ENCODE data around the gene STARD4.

Gene STARD4

DNA sequence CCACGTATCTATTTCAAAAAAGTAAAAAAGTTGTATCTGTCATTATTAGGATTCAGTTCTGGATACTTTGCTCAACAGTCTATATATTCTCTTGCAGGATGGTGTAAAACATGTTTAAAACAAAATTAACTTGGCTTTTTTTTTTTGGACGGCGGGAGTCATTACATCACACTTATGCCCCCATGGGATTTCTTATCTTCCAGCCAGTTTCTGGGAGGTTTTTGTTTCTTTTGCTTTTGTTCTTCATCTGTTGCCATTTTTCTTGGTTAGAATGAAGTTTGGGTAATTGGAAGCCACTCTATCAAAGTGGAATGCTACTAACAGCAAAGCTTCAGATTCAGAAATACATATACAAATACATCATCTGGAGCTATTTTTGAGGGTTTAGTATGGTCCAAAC lies 1.8 kb upstream of the STARD4 start:
- H3K4me3 ChIP-seq (ENCODE audit: low read length): no peak overlapping the region
- no peaks in the 10 kb centered on the region for H3K27me3 ChIP-seq (ENCODE audit: control insufficient read depth, insufficient read depth, low read length)
- no peaks in the 10 kb centered on the region for H3K36me3 ChIP-seq (ENCODE audit: control insufficient read depth, insufficient read depth, low read length)
- H3K9ac ChIP-seq (ENCODE audit: low read length): no peak overlapping the region
- H3K4me1 ChIP-seq (ENCODE audit: control insufficient read depth, insufficient read depth, low read length): peaks cover 13% of the 10 kb centered on the region
- H3K9me3 ChIP-seq (ENCODE audit: control insufficient read depth, low read length): no peaks in the 10 kb centered on the region

DNA sequence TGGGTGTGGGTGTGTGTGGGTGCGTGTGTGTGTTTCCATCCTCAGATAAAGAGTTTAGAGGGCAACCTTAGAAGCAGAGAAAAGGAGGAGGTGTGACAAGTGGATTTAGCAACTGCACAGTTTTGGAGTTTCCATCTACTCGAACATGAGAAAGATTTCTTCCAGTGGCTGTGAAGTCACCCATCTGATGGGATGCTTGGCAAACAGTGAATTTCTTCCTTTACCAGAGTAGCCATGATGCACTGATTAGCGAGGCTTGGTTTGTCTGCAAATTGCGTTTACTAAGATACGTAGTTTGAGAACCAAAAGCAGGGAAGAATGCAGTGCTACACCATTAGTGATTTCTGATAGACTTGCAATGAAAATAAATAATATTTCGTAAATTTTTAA lies 791 bp upstream of the STARD4 start:
- Histone ChIP-seq H3K9me3 (ENCODE audit: control insufficient read depth, low read length) (no peaks in the 10 kb centered on the region), H3K4me3 (ENCODE audit: low read length) (peak overlapping the region; percentile 26), H3K36me3 (ENCODE audit: control insufficient read depth, insufficient read depth, low read length) (no peaks in the 10 kb centered on the region), H3K9ac (ENCODE audit: low read length) (peak overlapping the region; percentile 93), H3K4me1 (ENCODE audit: control insufficient read depth, insufficient read depth, low read length) (peaks cover 13% of the 10 kb centered on the region), H3K27me3 (ENCODE audit: control insufficient read depth, insufficient read depth, low read length) (no peaks in the 10 kb centered on the region)

DNA sequence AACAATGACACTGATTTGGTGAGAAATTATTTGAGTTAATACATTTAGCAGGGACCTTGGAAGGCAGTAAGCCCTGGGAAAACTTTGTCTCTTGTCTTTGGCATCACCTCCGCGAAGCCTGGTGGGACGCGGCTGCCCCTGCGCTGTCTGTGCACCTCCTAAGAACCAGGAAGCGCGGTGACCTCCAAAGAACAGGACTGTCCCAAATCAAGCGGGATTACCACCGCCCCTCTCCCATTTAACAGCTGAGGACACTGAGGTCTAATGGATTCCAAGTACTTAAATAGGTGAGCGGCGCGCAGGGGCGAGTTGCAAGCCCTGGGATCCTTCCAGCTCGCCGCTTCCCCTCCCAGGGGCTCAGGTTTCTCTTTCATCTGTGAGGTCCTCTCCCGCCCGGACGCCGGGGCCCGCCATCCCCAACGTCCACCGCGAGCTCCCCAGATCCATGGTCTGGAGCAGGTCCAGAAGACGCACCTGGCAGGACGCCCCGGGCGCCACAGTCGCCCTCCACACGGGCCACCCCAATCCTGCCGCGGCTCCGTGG lies 432 bp downstream of the STARD4 start:
- peak overlapping the region; percentile 93 for H3K9ac ChIP-seq (ENCODE audit: low read length)
- no peaks in the 10 kb centered on the region for H3K27me3 ChIP-seq (ENCODE audit: control insufficient read depth, insufficient read depth, low read length)
- H3K4me3 ChIP-seq (ENCODE audit: low read length): peak overlapping the region; percentile 70
- H3K36me3 ChIP-seq (ENCODE audit: control insufficient read depth, insufficient read depth, low read length): no peaks in the 10 kb centered on the region
- H3K4me1 ChIP-seq (ENCODE audit: control insufficient read depth, insufficient read depth, low read length): peaks cover 13% of the 10 kb centered on the region
- H3K9me3 ChIP-seq (ENCODE audit: control insufficient read depth, low read length): no peaks in the 10 kb centered on the region

DNA sequence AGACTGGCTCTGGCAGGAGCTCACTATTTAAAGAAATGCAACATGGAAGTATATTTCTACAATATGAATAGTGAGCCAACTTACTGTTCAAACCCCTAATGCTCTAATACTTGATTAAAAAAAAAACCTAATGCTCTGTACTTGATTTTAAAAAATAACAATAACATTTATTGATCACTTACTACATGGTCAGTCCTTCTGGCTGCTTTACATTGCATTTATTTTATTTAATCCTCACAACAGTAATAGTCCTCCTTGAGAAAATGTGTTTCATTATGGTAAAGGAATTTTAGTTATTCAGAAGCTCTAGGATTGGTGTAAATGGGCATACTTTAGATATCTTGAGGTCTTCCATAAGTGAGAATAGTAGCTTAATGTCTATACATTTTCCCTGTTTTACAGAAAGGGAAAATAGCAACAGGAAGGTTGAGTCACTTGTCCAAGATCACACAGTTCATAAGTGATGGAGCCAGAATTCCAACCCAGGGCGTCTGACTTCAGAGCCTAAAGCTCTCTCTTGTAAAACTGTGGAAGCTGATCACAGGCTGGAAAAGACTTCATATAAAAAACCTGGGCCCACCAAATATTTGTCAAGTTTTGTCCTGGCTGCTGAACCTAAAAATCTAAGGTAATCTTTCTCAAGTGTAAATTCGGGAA lies 1.0 kb downstream of the STARD4 start:
- H3K4me3 ChIP-seq (ENCODE audit: low read length): peak overlapping the region; percentile 70
- no peaks in the 10 kb centered on the region for H3K9me3 ChIP-seq (ENCODE audit: control insufficient read depth, low read length)
- H3K27me3 ChIP-seq (ENCODE audit: control insufficient read depth, insufficient read depth, low read length): no peaks in the 10 kb centered on the region
- H3K9ac ChIP-seq (ENCODE audit: low read length): peak overlapping the region; percentile 93
- H3K36me3 ChIP-seq (ENCODE audit: control insufficient read depth, insufficient read depth, low read length): no peaks in the 10 kb centered on the region
- peaks cover 13% of the 10 kb centered on the region for H3K4me1 ChIP-seq (ENCODE audit: control insufficient read depth, insufficient read depth, low read length)

GRCh38 chr5:111509119-111509518 lies 3.2 kb downstream of the STARD4 start:
- Histone ChIP-seq H3K9ac (ENCODE audit: low read length) (no peak overlapping the region), H3K27me3 (ENCODE audit: control insufficient read depth, insufficient read depth, low read length) (no peaks in the 10 kb centered on the region), H3K4me1 (ENCODE audit: control insufficient read depth, insufficient read depth, low read length) (peaks cover 13% of the 10 kb centered on the region), H3K9me3 (ENCODE audit: control insufficient read depth, low read length) (no peaks in the 10 kb centered on the region), H3K4me3 (ENCODE audit: low read length) (no peak overlapping the region), H3K36me3 (ENCODE audit: control insufficient read depth, insufficient read depth, low read length) (no peaks in the 10 kb centered on the region)

GRCh38 chr5:111507276-111507675 lies 5.1 kb downstream of the STARD4 start:
- Histone ChIP-seq H3K27me3 (ENCODE audit: control insufficient read depth, insufficient read depth, low read length) (no peaks in the 10 kb centered on the region), H3K36me3 (ENCODE audit: control insufficient read depth, insufficient read depth, low read length) (no peaks in the 10 kb centered on the region), H3K9me3 (ENCODE audit: control insufficient read depth, low read length) (no peaks in the 10 kb centered on the region), H3K4me3 (ENCODE audit: low read length) (no peak overlapping the region), H3K9ac (ENCODE audit: low read length) (no peak overlapping the region), H3K4me1 (ENCODE audit: control insufficient read depth, insufficient read depth, low read length) (peaks cover 13% of the 10 kb centered on the region)

GRCh38 chr5:111505096-111505495 lies 7.2 kb downstream of the STARD4 start:
- Histone ChIP-seq H3K4me3 (ENCODE audit: low read length) (no peak overlapping the region), H3K36me3 (ENCODE audit: control insufficient read depth, insufficient read depth, low read length) (no peaks in the 10 kb centered on the region), H3K4me1 (ENCODE audit: control insufficient read depth, insufficient read depth, low read length) (peaks cover 7% of the 10 kb centered on the region), H3K27me3 (ENCODE audit: control insufficient read depth, insufficient read depth, low read length) (no peaks in the 10 kb centered on the region), H3K9ac (ENCODE audit: low read length) (no peak overlapping the region), H3K9me3 (ENCODE audit: control insufficient read depth, low read length) (no peaks in the 10 kb centered on the region)

- H3K4me3 ChIP-seq (ENCODE audit: low read length): no peak overlapping the region
- no peak overlapping the region for H3K9ac ChIP-seq (ENCODE audit: low read length)
- no peaks in the 10 kb centered on the region for H3K27me3 ChIP-seq (ENCODE audit: control insufficient read depth, insufficient read depth, low read length)
- H3K4me1 ChIP-seq (ENCODE audit: control insufficient read depth, insufficient read depth, low read length): no peaks in the 10 kb centered on the region
- H3K36me3 ChIP-seq (ENCODE audit: control insufficient read depth, insufficient read depth, low read length): no peaks in the 10 kb centered on the region
- H3K9me3 ChIP-seq (ENCODE audit: control insufficient read depth, low read length): no peaks in the 10 kb centered on the region
These were observed 9.4 kb downstream of the STARD4 start for GRCh38 chr5:111502956-111503355.

- Histone ChIP-seq H3K27me3 (ENCODE audit: control insufficient read depth, insufficient read depth, low read length) (no peaks in the 10 kb centered on the region), H3K4me1 (ENCODE audit: control insufficient read depth, insufficient read depth, low read length) (no peaks in the 10 kb centered on the region), H3K9ac (ENCODE audit: low read length) (no peak overlapping the region), H3K4me3 (ENCODE audit: low read length) (no peak overlapping the region), H3K36me3 (ENCODE audit: control insufficient read depth, insufficient read depth, low read length) (no peaks in the 10 kb centered on the region), H3K9me3 (ENCODE audit: control insufficient read depth, low read length) (no peaks in the 10 kb centered on the region)
These were observed 14.0 kb downstream of the STARD4 start for GRCh38 chr5:111498346-111498745.

DNA sequence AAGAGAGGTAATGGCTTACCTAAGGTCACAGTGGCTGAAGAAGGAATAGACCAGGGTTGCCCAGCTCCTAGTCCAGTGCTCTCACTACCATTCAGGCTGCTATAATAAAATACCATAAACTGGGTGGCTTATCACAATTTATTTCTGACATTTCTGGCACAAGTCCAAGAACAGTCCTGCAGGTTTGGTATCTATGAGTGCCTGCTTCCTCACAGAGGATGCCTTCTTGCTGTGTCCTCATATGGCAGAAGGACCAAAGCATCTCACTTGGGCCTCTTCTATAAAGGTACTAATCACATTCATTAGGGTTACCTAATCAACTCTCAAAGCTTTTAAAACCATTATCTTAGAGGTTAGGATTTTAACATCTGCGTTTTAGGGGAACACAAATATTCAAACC lies 17.2 kb downstream of the STARD4 start:
- Histone ChIP-seq H3K36me3 (ENCODE audit: control insufficient read depth, insufficient read depth, low read length) (no peaks in the 10 kb centered on the region), H3K9me3 (ENCODE audit: control insufficient read depth, low read length) (no peaks in the 10 kb centered on the region), H3K4me3 (ENCODE audit: low read length) (no peak overlapping the region), H3K27me3 (ENCODE audit: control insufficient read depth, insufficient read depth, low read length) (no peaks in the 10 kb centered on the region), H3K4me1 (ENCODE audit: control insufficient read depth, insufficient read depth, low read length) (no peaks in the 10 kb centered on the region), H3K9ac (ENCODE audit: low read length) (no peak overlapping the region)

GRCh38 chr5:111494355-111494999 lies 17.9 kb downstream of the STARD4 start:
- no peak overlapping the region for H3K9ac ChIP-seq (ENCODE audit: low read length)
- H3K27me3 ChIP-seq (ENCODE audit: control insufficient read depth, insufficient read depth, low read length): no peaks in the 10 kb centered on the region
- no peaks in the 10 kb centered on the region for H3K9me3 ChIP-seq (ENCODE audit: control insufficient read depth, low read length)
- no peaks in the 10 kb centered on the region for H3K4me1 ChIP-seq (ENCODE audit: control insufficient read depth, insufficient read depth, low read length)
- H3K4me3 ChIP-seq (ENCODE audit: low read length): no peak overlapping the region
- no peaks in the 10 kb centered on the region for H3K36me3 ChIP-seq (ENCODE audit: control insufficient read depth, insufficient read depth, low read length)

DNA sequence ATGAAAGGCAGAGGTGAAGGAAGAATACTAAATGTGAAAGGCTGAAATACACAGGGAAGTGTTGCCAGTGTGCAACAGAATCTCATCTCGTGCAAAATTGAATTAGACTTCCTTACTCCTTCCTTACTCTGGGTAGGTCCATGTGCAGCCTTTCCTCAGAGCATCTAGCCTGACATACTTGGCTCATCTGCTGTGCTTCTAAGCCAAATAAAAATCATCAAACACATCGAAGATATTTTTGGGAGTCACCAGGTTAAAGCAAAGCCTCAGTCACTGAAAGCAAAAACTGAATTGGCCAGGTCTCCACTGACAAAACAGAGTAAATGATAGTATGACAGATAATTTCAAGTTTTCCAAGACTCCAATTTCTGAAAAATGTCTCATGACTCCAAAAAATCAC lies 19.3 kb downstream of the STARD4 start:
- no peak overlapping the region for H3K9ac ChIP-seq (ENCODE audit: low read length)
- H3K36me3 ChIP-seq (ENCODE audit: control insufficient read depth, insufficient read depth, low read length): no peaks in the 10 kb centered on the region
- no peak overlapping the region for H3K4me3 ChIP-seq (ENCODE audit: low read length)
- peaks cover 4% of the 10 kb centered on the region for H3K4me1 ChIP-seq (ENCODE audit: control insufficient read depth, insufficient read depth, low read length)
- no peaks in the 10 kb centered on the region for H3K9me3 ChIP-seq (ENCODE audit: control insufficient read depth, low read length)
- H3K27me3 ChIP-seq (ENCODE audit: control insufficient read depth, insufficient read depth, low read length): no peaks in the 10 kb centered on the region

Measured in mucosa of stomach (tissue), 1 donor.